HG03045 (cell line): ENCODE data around the gene CTNNB1.
A peak's percentile ranks its signal among the peaks of the same experiment; 100 is the strongest.

Experiments used
- ATAC-seq: cut with Tn5 transposase; IDR thresholded peaks from one replicate; pipeline ENCODE4 v1.9.1; 2021; ENCODE audit warnings: mild to moderate bottlenecking, moderate library complexity; ENCODE audit not compliant: unreplicated experiment

Gene CTNNB1

GRCh38 chr3:41190509-41191284 lies 8.6 kb upstream of the CTNNB1 start:
- ATAC-seq, result no peak

- no peak for ATAC-seq
These were observed 6.4 kb upstream of the CTNNB1 start for GRCh38 chr3:41192885-41193284.

GRCh38 chr3:41193794-41194539 lies 5.3 kb upstream of the CTNNB1 start:
- no peak for ATAC-seq

- no peak for ATAC-seq
These were observed 4.6 kb upstream of the CTNNB1 start for GRCh38 chr3:41194701-41195100.

GRCh38 chr3:41195946-41196345 lies 3.4 kb upstream of the CTNNB1 start:
- no peak for ATAC-seq

GRCh38 chr3:41196499-41197410 lies 2.5 kb upstream of the CTNNB1 start:
- ATAC-seq, result no peak

- no peak for ATAC-seq
These were observed 1.3 kb upstream of the CTNNB1 start for GRCh38 chr3:41198046-41198445.

GRCh38 chr3:41198526-41198925 lies 779 bp upstream of the CTNNB1 start:
- peak; percentile 3 for ATAC-seq

- ATAC-seq, result peak; percentile 17
These were observed 762 bp downstream of the CTNNB1 start for GRCh38 chr3:41199866-41200668.

- no peak for ATAC-seq
These were observed 1.3 kb downstream of the CTNNB1 start for GRCh38 chr3:41200669-41201021.

- ATAC-seq, result no peak
These were observed 2.9 kb downstream of the CTNNB1 start for GRCh38 chr3:41202075-41202833.

- ATAC-seq, result no peak
These were observed 3.6 kb downstream of the CTNNB1 start for GRCh38 chr3:41202834-41203345.

GRCh38 chr3:41204369-41204768 lies 5.1 kb downstream of the CTNNB1 start:
- ATAC-seq, result no peak

- ATAC-seq, result no peak
These were observed 6.3 kb downstream of the CTNNB1 start for GRCh38 chr3:41205591-41205990.

- ATAC-seq, result no peak
These were observed 8.1 kb downstream of the CTNNB1 start for GRCh38 chr3:41207355-41207754.

GRCh38 chr3:41208507-41209220 lies 9.4 kb downstream of the CTNNB1 start:
- ATAC-seq, result no peak

GRCh38 chr3:41209646-41210045 lies 10.3 kb downstream of the CTNNB1 start:
- ATAC-seq, result no peak

GRCh38 chr3:41210966-41211365 lies 11.7 kb downstream of the CTNNB1 start:
- ATAC-seq, result no peak

- no peak for ATAC-seq
These were observed 12.8 kb downstream of the CTNNB1 start for GRCh38 chr3:41212088-41212487.
